Esophagus squamous epithelium (tissue), 4 donors: ENCODE measurements around the gene TSPAN18.

Source experiments
- CTCF ChIP-seq, 6 experiments: fragments of 450-650 bp in 4 of 6; fragments of 200-600 bp in 2 of 6; sonication (generic) in 2 of 6; IDR thresholded peaks; one replicate each; pipeline ENCODE4 v1.5.1; 2016 to 2019; ENCODE audit warnings: antibody characterized with exemption in 6 of 6, mild to moderate bottlenecking in 4 of 6, moderate library complexity in 4 of 6
- POLR2A ChIP-seq, 4 donors: fragments of 450-650 bp; IDR thresholded peaks; one replicate each; pipeline ENCODE4 v1.6.1; 2017; ENCODE audit warnings: antibody characterized with exemption in 4 of 4, mild to moderate bottlenecking in 4 of 4, moderate library complexity in 3 of 4

- no peak for TF ChIP-seq POLR2A (IDR thresholded peaks at IDR 0.05)
- TF ChIP-seq CTCF (IDR thresholded peaks at IDR 0.05): no peak
Observed at GRCh38 chr11:44726283-44727113, at the start of gene TSPAN18.
